Measurements from ENCODE around the gene TAAR5. TPM values are rescaled to one million over a fixed set of nuclear protein-coding genes. Genes with fewer than 3 reads are reported as not detected.

TAAR5 gene
- total and polyA plus RNA-seq, 10 of the 15 experiments (the other 5 are each of a cell fraction or from before 2014, with no cell fraction given) = not detected

GRCh38 chr6:132551214-132551613, 38.3 kb downstream of the TAAR5 start:
- H3K4me1 ChIP-seq (ENCODE audit: control insufficient read depth, insufficient read depth, low read length) = no peaks in the 10 kb centered on the region
- no peaks in the 10 kb centered on the region for H4K20me1 ChIP-seq (ENCODE audit: control insufficient read depth, insufficient read depth)
- no peak overlapping the region for H3K9ac ChIP-seq (ENCODE audit: control insufficient read depth, insufficient read depth, low read length)
- H3K4me2 ChIP-seq (ENCODE audit: control insufficient read depth, insufficient read depth) = no peak overlapping the region
- no peaks in the 10 kb centered on the region; a peak in 1 of 4 replicates for H3K27me3 ChIP-seq (replicated peaks in 1 of 2; ENCODE audit: control insufficient read depth in 2 of 2, insufficient read depth in 2 of 2, low read length in 1 of 2)
- BruUV-seq (replicated peaks) = no TSS peak
- ATAC-seq = no peak
- in situ Hi-C loops (cut with MboI) (no loop called here), intact Hi-C loops (cut with micrococcal nuclease; ENCODE audit: unreplicated experiment) (no loop called here)
- RAD21 ChIA-PET (ENCODE audit: unreplicated experiment) = no interaction called here
- FAIRE-seq = no peak
- H3K9me3 ChIP-seq (replicated peaks; ENCODE audit: control insufficient read depth, insufficient read depth, low read length) = no peaks in the 10 kb centered on the region
- H3K27ac ChIP-seq (ENCODE audit: control insufficient read depth, insufficient read depth) = no peak overlapping the region
- H3K4me3 ChIP-seq = no peak overlapping the region
- no peak for DNase-seq (ENCODE audit: low read depth, low spot score)
- CTCF ChIA-PET = interaction anchor here (1.3 kb wide), 1 partner anchor 8 kb away, joined by 3 read pairs; no protein-coding TSS in a partner anchor
- no peaks in the 10 kb centered on the region for H3K79me2 ChIP-seq (ENCODE audit: control insufficient read depth, insufficient read depth, low read length)
- no peak overlapping the region for H2AFZ ChIP-seq (ENCODE audit: control insufficient read depth, low read depth, low read length)
- H3K36me3 ChIP-seq (ENCODE audit: control insufficient read depth in 2 of 2, insufficient read depth in 2 of 2, low read length in 1 of 2) = no peaks in the 10 kb centered on the region
- SMC1A ChIA-PET (ENCODE audit: uncharacterized antibody, unreplicated experiment) = no interaction called here
- POLR2A ChIA-PET = no interaction called here
- WGBS (ENCODE audit: insufficient coverage, insufficient replicate concordance, low lambda C conversion rate, missing lambda C conversion rate) = 22% methylated on average over 4 of the region's 4 CpGs
- TF ChIP-seq FOXM1 (IDR thresholded peaks at IDR 0.05; ENCODE audit: low read depth, low read length) (no peak), CHD1 (IDR thresholded peaks at IDR 0.05; ENCODE audit: low read depth, low read length) (no peak), POLR2AphosphoS5 (IDR thresholded peaks at IDR 0.05; ENCODE audit: low read length) (no peak), MTA3 (IDR thresholded peaks at IDR 0.05; ENCODE audit: borderline replicate concordance, low read length) (no peak), FOXK2 (IDR thresholded peaks at IDR 0.05) (no peak), RB1 (IDR thresholded peaks at IDR 0.05; ENCODE audit: borderline replicate concordance) (no peak), NR2F1 (conservative IDR thresholded peaks at IDR 0.05) (no peak), POLR2A (IDR thresholded peaks at IDR 0.05; ENCODE audit: low read depth, low read length) (no peak), BMI1 (IDR thresholded peaks at IDR 0.05; ENCODE audit: borderline replicate concordance) (no peak), SKIL (IDR thresholded peaks at IDR 0.05; ENCODE audit: low read depth, poor library complexity, severe bottlenecking) (no peak), TCF7 (IDR thresholded peaks at IDR 0.05; ENCODE audit: borderline replicate concordance) (no peak), SMAD5 (IDR thresholded peaks at IDR 0.05; ENCODE audit: low read depth) (no peak), BCL3 (IDR thresholded peaks at IDR 0.05; ENCODE audit: borderline replicate concordance, insufficient read depth, low read depth, low read length, poor library complexity, severe bottlenecking) (no peak), ELK1 (IDR thresholded peaks at IDR 0.05; ENCODE audit: low read depth, low read length) (no peak), PRDM15 (CRISPR knock-in tag; IDR thresholded peaks at IDR 0.05) (no peak), ZBED1 (IDR thresholded peaks at IDR 0.05; ENCODE audit: borderline replicate concordance) (no peak), ZNF24 (IDR thresholded peaks at IDR 0.05) (no peak), EZH2 (IDR thresholded peaks at IDR 0.05; ENCODE audit: borderline replicate concordance, control insufficient read depth, low read depth, low read length) (no peak)

All from GM12878 (cell line).